Esophagus muscularis mucosa (tissue), 3 donors: ENCODE data around the gene NANOS3.

Experiments
- EP300 ChIP-seq: sonication (generic); formaldehyde crosslinking; IDR thresholded peaks from one replicate; pipeline ENCODE4 v1.6.1; 2017; ENCODE audit warnings: antibody characterized with exemption
- TF ChIP-seq, protein P1 (sequence below), 3 experiments: fragments of 200-600 bp in 2 of 3; fragments of 450-650 bp in 1 of 3; sonication (generic) in 2 of 3; IDR thresholded peaks; one replicate each; pipeline ENCODE4 v1.5.1; 2017 to 2019; ENCODE audit warnings: antibody characterized with exemption in 3 of 3, mild to moderate bottlenecking in 2 of 3, moderate library complexity in 1 of 3

DNA sequence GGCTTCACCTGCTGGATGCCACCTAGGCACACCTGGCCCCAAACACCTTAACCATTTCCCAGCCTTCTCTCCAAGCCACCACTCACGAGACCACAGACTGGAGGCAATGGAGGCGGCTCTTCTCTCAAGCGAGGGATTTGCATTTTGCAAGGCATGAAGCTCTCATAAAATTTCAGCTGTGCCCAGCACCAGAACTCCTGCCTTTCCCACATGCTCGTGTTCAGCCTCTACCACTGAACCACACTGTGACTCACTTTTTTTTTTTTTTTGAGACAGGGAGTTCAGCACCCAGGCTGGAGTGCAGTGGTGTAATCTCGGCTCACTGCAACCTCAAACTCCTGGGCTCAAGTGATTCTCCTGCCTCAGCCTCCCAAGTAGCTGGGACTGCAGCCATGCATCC lies 10.6 kb downstream of the NANOS3 start:
- TF ChIP-seq, protein P1, sequence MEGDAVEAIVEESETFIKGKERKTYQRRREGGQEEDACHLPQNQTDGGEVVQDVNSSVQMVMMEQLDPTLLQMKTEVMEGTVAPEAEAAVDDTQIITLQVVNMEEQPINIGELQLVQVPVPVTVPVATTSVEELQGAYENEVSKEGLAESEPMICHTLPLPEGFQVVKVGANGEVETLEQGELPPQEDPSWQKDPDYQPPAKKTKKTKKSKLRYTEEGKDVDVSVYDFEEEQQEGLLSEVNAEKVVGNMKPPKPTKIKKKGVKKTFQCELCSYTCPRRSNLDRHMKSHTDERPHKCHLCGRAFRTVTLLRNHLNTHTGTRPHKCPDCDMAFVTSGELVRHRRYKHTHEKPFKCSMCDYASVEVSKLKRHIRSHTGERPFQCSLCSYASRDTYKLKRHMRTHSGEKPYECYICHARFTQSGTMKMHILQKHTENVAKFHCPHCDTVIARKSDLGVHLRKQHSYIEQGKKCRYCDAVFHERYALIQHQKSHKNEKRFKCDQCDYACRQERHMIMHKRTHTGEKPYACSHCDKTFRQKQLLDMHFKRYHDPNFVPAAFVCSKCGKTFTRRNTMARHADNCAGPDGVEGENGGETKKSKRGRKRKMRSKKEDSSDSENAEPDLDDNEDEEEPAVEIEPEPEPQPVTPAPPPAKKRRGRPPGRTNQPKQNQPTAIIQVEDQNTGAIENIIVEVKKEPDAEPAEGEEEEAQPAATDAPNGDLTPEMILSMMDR (IDR thresholded peaks at IDR 0.05) = no peak
- no peak for TF ChIP-seq EP300
